ENCODE results near the gene CA4. TPM values are rescaled to one million over a fixed set of nuclear protein-coding genes. Genes with fewer than 3 reads are reported as not detected.

The CA4 gene
- total and polyA plus RNA-seq, 10 of the 15 experiments (the other 5 are each of a cell fraction or from before 2014, with no cell fraction given): 0.13 to 0.31 TPM; not detected in 8

GRCh38 chr17:60169921-60170817 is 20.4 kb downstream of the CA4 start:
- ChIA-PET SMC1A (ENCODE audit: uncharacterized antibody, unreplicated experiment) (no interaction called here), CTCF (interaction anchor here (0.9 to 2.1 kb wide), 4 partner anchors 8 to 29 kb away, joined by 3 to 8 read pairs (median 4); no protein-coding TSS in a partner anchor), RAD21 (ENCODE audit: unreplicated experiment) (interaction anchor here (0.7 to 2.0 kb wide), 2 partner anchors 9 to 32 kb away, joined by 3 to 5 read pairs; no protein-coding TSS in a partner anchor), POLR2A (interaction anchor here (0.6 to 0.9 kb wide), 2 partner anchors 10 to 144 kb away, joined by 4 to 5 read pairs; no protein-coding TSS in a partner anchor)
- no peaks in the 10 kb centered on the region for H3K36me3 ChIP-seq (ENCODE audit: control insufficient read depth in 2 of 2, insufficient read depth in 2 of 2, low read length in 1 of 2)
- H3K4me1 ChIP-seq (ENCODE audit: control insufficient read depth, insufficient read depth, low read length): no peaks in the 10 kb centered on the region
- no peak overlapping the region for H3K4me3 ChIP-seq
- in situ Hi-C loops (cut with MboI): no loop called here
- no peaks in the 10 kb centered on the region for H3K79me2 ChIP-seq (ENCODE audit: control insufficient read depth, insufficient read depth, low read length)
- ATAC-seq (no peak; the same call in 2 of the 3 replicates), DNase-seq (ENCODE audit: low read depth, low spot score) (no peak), FAIRE-seq (no peak)
- H4K20me1 ChIP-seq (ENCODE audit: control insufficient read depth, insufficient read depth): no peaks in the 10 kb centered on the region
- H2AFZ ChIP-seq (ENCODE audit: control insufficient read depth, low read depth, low read length): no peak overlapping the region
- no peak overlapping the region for H3K4me2 ChIP-seq (ENCODE audit: control insufficient read depth, insufficient read depth)
- intact Hi-C loops (cut with micrococcal nuclease; ENCODE audit: unreplicated experiment): no loop called here
- H3K27me3 ChIP-seq (replicated peaks in 1 of 2; ENCODE audit: control insufficient read depth in 2 of 2, insufficient read depth in 2 of 2, low read length in 1 of 2): no peaks in the 10 kb centered on the region
- H3K9me3 ChIP-seq (replicated peaks; ENCODE audit: control insufficient read depth, insufficient read depth, low read length): no peaks in the 10 kb centered on the region
- no peak overlapping the region for H3K9ac ChIP-seq (ENCODE audit: control insufficient read depth, insufficient read depth, low read length)
- no peak overlapping the region for H3K27ac ChIP-seq (ENCODE audit: control insufficient read depth, insufficient read depth)
- TF ChIP-seq ZNF274 (IDR thresholded peaks at IDR 0.05; ENCODE audit: insufficient read depth, insufficient read length) (no peak), CREM (IDR thresholded peaks at IDR 0.05; ENCODE audit: low read depth) (no peak), TARDBP (IDR thresholded peaks at IDR 0.05; ENCODE audit: borderline replicate concordance) (no peak), E2F8 (IDR thresholded peaks at IDR 0.05; ENCODE audit: low read depth, partially characterized antibody) (no peak), IRF5 (IDR thresholded peaks at IDR 0.05; ENCODE audit: borderline replicate concordance) (no peak), SRF (IDR thresholded peaks at IDR 0.05; ENCODE audit: low read depth in 2 of 2, low read length in 2 of 2) (no peak), USF1 (IDR thresholded peaks at IDR 0.05; ENCODE audit: borderline replicate concordance, extremely low read length, insufficient read depth, low read depth, low read length) (no peak), RAD21 (IDR thresholded peaks at IDR 0.05; ENCODE audit: insufficient read depth, low read depth, low read length) (no peak)
- TF ChIP-seq, protein P1, sequence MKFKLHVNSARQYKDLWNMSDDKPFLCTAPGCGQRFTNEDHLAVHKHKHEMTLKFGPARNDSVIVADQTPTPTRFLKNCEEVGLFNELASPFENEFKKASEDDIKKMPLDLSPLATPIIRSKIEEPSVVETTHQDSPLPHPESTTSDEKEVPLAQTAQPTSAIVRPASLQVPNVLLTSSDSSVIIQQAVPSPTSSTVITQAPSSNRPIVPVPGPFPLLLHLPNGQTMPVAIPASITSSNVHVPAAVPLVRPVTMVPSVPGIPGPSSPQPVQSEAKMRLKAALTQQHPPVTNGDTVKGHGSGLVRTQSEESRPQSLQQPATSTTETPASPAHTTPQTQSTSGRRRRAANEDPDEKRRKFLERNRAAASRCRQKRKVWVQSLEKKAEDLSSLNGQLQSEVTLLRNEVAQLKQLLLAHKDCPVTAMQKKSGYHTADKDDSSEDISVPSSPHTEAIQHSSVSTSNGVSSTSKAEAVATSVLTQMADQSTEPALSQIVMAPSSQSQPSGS (IDR thresholded peaks at IDR 0.05; ENCODE audit: low read length): no peak
- no TSS peak for BruUV-seq (replicated peaks)
- WGBS (ENCODE audit: insufficient coverage, insufficient replicate concordance, low lambda C conversion rate, missing lambda C conversion rate): 72% methylated on average over 10 of the region's 10 CpGs
